Heart left ventricle (tissue), 13 donors: ENCODE data around the gene MTURN.

ENCODE experiments used
- POLR2A ChIP-seq, 2 donors: fragments of 450-650 bp; IDR thresholded peaks; one replicate each; pipeline ENCODE4 v1.6.1; 2017; ENCODE audit warnings: antibody characterized with exemption in 2 of 2, mild to moderate bottlenecking in 2 of 2, moderate library complexity in 2 of 2
- TF ChIP-seq, protein P1 (sequence below), 12 donors: fragments of 200-600 bp; sonication (generic) in 4 of 12; IDR thresholded peaks; one replicate each; pipeline versions ENCODE4 v1.5.0 to v1.8.0; 2018 to 2022; ENCODE audit warnings: antibody characterized with exemption in 12 of 12, mild to moderate bottlenecking in 5 of 12
- donor health status: ischemic (EF 13 %, LVEDD 7.1; RV severe dilation, severe dysfunction).
- donor health status: DM: no; HTN: yes; CAD: no.
- donor health status: DM: no; HTN: no; CAD: no.
- donor health status: ischemic (EF 25% LVEDD 6.9; RV normal size, moderate dysfunction).
- donor health status: ischemic (EF 25% LVEDD 5.7; RV mildly dilated, moderate dysfunction).
- donor health status: ischemic (EF 35%, LVEDD 5.7; RV mildly dilated, moderate dysfunction).
- donor health status: nonischemic (EF 11% LVEDD 7.7; RV severe dilation, severe dysfunction).
- donor health status: DM: yes; HTN: yes; CAD: no.
- donor health status: PGD.
- donor health status: ischemic (EF 29% LVEDD 5.4; RV normal size, mild dysfunction).
- donor health status: nonischemic (EF 23%, LVEDD 6.1; RV moderate dilation, normal function).

DNA sequence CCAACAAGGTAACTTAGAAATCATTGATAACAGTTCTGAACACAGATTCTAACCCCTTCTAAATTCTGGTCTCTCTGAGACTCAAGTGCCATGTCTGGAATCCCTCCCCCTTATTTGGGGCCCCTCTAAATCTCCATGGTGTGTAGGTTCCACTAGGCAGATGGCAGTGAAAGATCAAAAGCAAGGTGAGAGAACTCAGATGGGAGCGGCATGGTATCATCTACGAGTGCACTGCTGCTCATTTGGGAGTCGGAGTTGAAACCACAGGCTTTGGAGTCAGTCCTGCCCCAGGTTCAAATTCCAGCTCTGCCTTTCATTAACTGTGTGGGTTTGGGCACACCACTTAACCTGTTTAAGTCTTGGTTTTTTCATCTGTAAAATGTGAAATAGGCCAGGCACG is 72.6 kb downstream of the MTURN start:
- TF ChIP-seq, protein P1, sequence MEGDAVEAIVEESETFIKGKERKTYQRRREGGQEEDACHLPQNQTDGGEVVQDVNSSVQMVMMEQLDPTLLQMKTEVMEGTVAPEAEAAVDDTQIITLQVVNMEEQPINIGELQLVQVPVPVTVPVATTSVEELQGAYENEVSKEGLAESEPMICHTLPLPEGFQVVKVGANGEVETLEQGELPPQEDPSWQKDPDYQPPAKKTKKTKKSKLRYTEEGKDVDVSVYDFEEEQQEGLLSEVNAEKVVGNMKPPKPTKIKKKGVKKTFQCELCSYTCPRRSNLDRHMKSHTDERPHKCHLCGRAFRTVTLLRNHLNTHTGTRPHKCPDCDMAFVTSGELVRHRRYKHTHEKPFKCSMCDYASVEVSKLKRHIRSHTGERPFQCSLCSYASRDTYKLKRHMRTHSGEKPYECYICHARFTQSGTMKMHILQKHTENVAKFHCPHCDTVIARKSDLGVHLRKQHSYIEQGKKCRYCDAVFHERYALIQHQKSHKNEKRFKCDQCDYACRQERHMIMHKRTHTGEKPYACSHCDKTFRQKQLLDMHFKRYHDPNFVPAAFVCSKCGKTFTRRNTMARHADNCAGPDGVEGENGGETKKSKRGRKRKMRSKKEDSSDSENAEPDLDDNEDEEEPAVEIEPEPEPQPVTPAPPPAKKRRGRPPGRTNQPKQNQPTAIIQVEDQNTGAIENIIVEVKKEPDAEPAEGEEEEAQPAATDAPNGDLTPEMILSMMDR (IDR thresholded peaks at IDR 0.05): no peak
- TF ChIP-seq POLR2A (IDR thresholded peaks at IDR 0.05): no peak
